ENCODE data around the gene ERICH6. TPM values are rescaled to one million over a fixed set of nuclear protein-coding genes. Genes with fewer than 3 reads are reported as not detected.

ERICH6 gene
- total and polyA plus RNA-seq, 2 donors (not counting 3 experiments of a cell fraction or from before 2014, with no cell fraction given): not detected

GRCh38 chr3:150720444-150720843, 16.7 kb upstream of the ERICH6 start:
- H3K9me3 ChIP-seq (replicated peaks; ENCODE audit: control insufficient read depth, insufficient read depth, low read length): no peaks in the 10 kb centered on the region
- no peak overlapping the region for H3K4me3 ChIP-seq (replicated peaks in 1 of 3; ENCODE audit: insufficient read depth in 1 of 3, low read depth in 1 of 3, low read length in 3 of 3)
- H3K9ac ChIP-seq (replicated peaks; ENCODE audit: extremely low read depth, insufficient read depth, low read length): no peak overlapping the region
- H3K27me3 ChIP-seq (ENCODE audit: control insufficient read depth in 2 of 2, insufficient read depth in 2 of 2, low read length in 2 of 2): peaks cover 0 to 2% of the 10 kb centered on the region in 2 experiments
- DNase-seq (ENCODE audit: low read depth, low spot score) (no peak), FAIRE-seq (no peak)
- dilution Hi-C loops (cut with MboI; ENCODE audit: extremely low pct_ligation_motif_present, low sequenced_read_pairs) (no loop called here), intact Hi-C loops (cut with micrococcal nuclease) (loop anchor here (5.0 kb wide), 1 partner anchor 193 kb away; no protein-coding TSS in a partner anchor)
- no peak overlapping the region for H2AFZ ChIP-seq (ENCODE audit: low read depth, low read length)
- no peaks in the 10 kb centered on the region for H3K4me1 ChIP-seq (ENCODE audit: control insufficient read depth, extremely low read depth, insufficient read depth, low read length)
- ChIA-PET POLR2A (no interaction called here), CTCF (interaction anchor here (0.6 to 2.4 kb wide), 6 partner anchors 13 to 144 kb away, joined by 3 to 9 read pairs (median 5); partner anchors contain the start of gene ERICH6)
- no peak overlapping the region for H3K27ac ChIP-seq (ENCODE audit: insufficient read depth, low read depth, low read length)
- TF ChIP-seq MYC (IDR thresholded peaks at IDR 0.05; ENCODE audit: low read depth, low read length): no peak
- TF ChIP-seq POLR2A (IDR thresholded peaks at IDR 0.05; ENCODE audit: low read depth, low read length): no peak
- TF ChIP-seq, protein P1, sequence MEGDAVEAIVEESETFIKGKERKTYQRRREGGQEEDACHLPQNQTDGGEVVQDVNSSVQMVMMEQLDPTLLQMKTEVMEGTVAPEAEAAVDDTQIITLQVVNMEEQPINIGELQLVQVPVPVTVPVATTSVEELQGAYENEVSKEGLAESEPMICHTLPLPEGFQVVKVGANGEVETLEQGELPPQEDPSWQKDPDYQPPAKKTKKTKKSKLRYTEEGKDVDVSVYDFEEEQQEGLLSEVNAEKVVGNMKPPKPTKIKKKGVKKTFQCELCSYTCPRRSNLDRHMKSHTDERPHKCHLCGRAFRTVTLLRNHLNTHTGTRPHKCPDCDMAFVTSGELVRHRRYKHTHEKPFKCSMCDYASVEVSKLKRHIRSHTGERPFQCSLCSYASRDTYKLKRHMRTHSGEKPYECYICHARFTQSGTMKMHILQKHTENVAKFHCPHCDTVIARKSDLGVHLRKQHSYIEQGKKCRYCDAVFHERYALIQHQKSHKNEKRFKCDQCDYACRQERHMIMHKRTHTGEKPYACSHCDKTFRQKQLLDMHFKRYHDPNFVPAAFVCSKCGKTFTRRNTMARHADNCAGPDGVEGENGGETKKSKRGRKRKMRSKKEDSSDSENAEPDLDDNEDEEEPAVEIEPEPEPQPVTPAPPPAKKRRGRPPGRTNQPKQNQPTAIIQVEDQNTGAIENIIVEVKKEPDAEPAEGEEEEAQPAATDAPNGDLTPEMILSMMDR (IDR thresholded peaks at IDR 0.05; ENCODE audit: extremely low read depth in 1 of 2, insufficient read depth in 1 of 2, low read depth in 1 of 2, low read length in 2 of 2): no peak
- no peak for TF ChIP-seq JUN (IDR thresholded peaks at IDR 0.05; ENCODE audit: borderline replicate concordance, insufficient read depth, insufficient read length, low read depth)
- no peak for TF ChIP-seq EZH2 (IDR thresholded peaks at IDR 0.05; ENCODE audit: borderline replicate concordance, low read depth, low read length, severe bottlenecking)
- no peak for TF ChIP-seq GATA2 (IDR thresholded peaks at IDR 0.05; ENCODE audit: insufficient read depth, insufficient read length, low read depth, low read length)
- no peak for TF ChIP-seq POLR2AphosphoS5 (IDR thresholded peaks at IDR 0.05; ENCODE audit: insufficient read depth, low read depth, low read length)
- no peak for TF ChIP-seq FOS (IDR thresholded peaks at IDR 0.05; ENCODE audit: borderline replicate concordance, insufficient read depth, low read length)
- BruUV-seq (replicated peaks): no TSS peak
- no peak overlapping the region for H3K4me2 ChIP-seq (ENCODE audit: insufficient read depth, low read length)
- no peaks in the 10 kb centered on the region for H4K20me1 ChIP-seq (replicated peaks; ENCODE audit: control insufficient read depth, extremely low read depth, insufficient read depth, low read length)
- H3K36me3 ChIP-seq (ENCODE audit: control insufficient read depth in 2 of 2, extremely low read depth in 1 of 2, insufficient read depth in 2 of 2, low read length in 2 of 2): no peaks in the 10 kb centered on the region
- no peaks in the 10 kb centered on the region for H3K9me1 ChIP-seq (replicated peaks; ENCODE audit: control insufficient read depth, extremely low read depth, insufficient read depth, low read length)
- no peaks in the 10 kb centered on the region for H3K79me2 ChIP-seq (ENCODE audit: control insufficient read depth, insufficient read depth, low read length)
